Spleen (tissue), 11 donors: ENCODE data around the gene DCST2. TPM values are rescaled to one million over a fixed set of nuclear protein-coding genes. Genes with fewer than 3 reads are reported as not detected.

ENCODE experiments used
- DNase-seq: peaks from one replicate; pipeline ENCODE4 v3.0.0-alpha.2; 2020
- H3K27ac ChIP-seq, 8 donors: fragments of 200-600 bp; sonication (generic) in 7 of 8; 1 replicate in 4 of 8; 2 replicates in 4 of 8; pipeline versions ENCODE4 v1.5.0 to v1.8.0; 2016 to 2021; ENCODE audit warnings: inconsistent platforms in 4 of 8, mild to moderate bottlenecking in 4 of 8, moderate library complexity in 1 of 8
- H3K27me3 ChIP-seq, 7 donors: fragments of 200-600 bp; sonication (generic) in 6 of 7; replicated peaks in 1 of 7; 1 replicate in 4 of 7; 2 replicates in 3 of 7; pipeline versions ENCODE4 v1.5.0 to v1.8.0; 2016 to 2021; ENCODE audit warnings: inconsistent platforms in 3 of 7, mild to moderate bottlenecking in 1 of 7
- H3K36me3 ChIP-seq, 6 donors: fragments of 200-600 bp; sonication (generic) in 5 of 6; 1 replicate in 4 of 6; 2 replicates in 2 of 6; pipeline versions ENCODE4 v1.5.0 to v1.8.0; 2016 to 2021; ENCODE audit warnings: inconsistent platforms in 2 of 6
- H3K4me1 ChIP-seq, 6 donors: fragments of 200-600 bp; sonication (generic) in 5 of 6; 1 replicate in 3 of 6; 2 replicates in 3 of 6; pipeline versions ENCODE4 v1.5.0 to v1.8.0; 2016 to 2021; ENCODE audit warnings: inconsistent platforms in 3 of 6
- H3K4me3 ChIP-seq, 8 donors: fragments of 200-600 bp; sonication (generic) in 7 of 8; 1 replicate in 4 of 8; 2 replicates in 4 of 8; pipeline versions ENCODE4 v1.5.0 to v1.8.0; 2016 to 2021; ENCODE audit warnings: inconsistent platforms in 4 of 8, mild to moderate bottlenecking in 4 of 8, moderate library complexity in 2 of 8
- H3K9me3 ChIP-seq, 8 donors: fragments of 200-600 bp; sonication (generic) in 7 of 8; 1 replicate in 4 of 8; 2 replicates in 4 of 8; pipeline versions ENCODE4 v1.5.0 to v1.8.0; 2016 to 2021; ENCODE audit warnings: inconsistent platforms in 4 of 8
- CTCF ChIP-seq, 11 experiments: fragments of 200-600 bp in 7 of 11; fragments of 450-650 bp in 4 of 11; sonication (generic) in 4 of 11; IDR thresholded peaks in 8 of 11; conservative IDR thresholded peaks in 3 of 11; 1 replicate in 7 of 11; 2 replicates in 4 of 11; pipeline versions ENCODE4 v1.4.0 to v1.8.0; 2016 to 2021; ENCODE audit warnings: antibody characterized with exemption in 11 of 11, inconsistent platforms in 4 of 11, mild to moderate bottlenecking in 1 of 11
- POLR2A ChIP-seq, 3 donors: fragments of 450-650 bp; IDR thresholded peaks; one replicate each; pipeline ENCODE4 v1.5.1; 2017; ENCODE audit warnings: antibody characterized with exemption in 3 of 3, mild to moderate bottlenecking in 1 of 3
- POLR2AphosphoS5 ChIP-seq, 3 donors: sonication (generic); formaldehyde crosslinking; IDR thresholded peaks; one replicate each; pipeline ENCODE4 v1.5.1; 2017; ENCODE audit warnings: antibody characterized with exemption in 3 of 3
- WGBS, 5 donors: extraction: QIAGEN DNeasy Blood & Tissue Kit in 3 of 5; methylation state at CpG; one replicate each; pipeline versions ENCODE4 v1.1.5 to v1.1.7; 2013 to 2018; 5-methylcytosine and 5-hydroxymethylcytosine counted together
- intact Hi-C: fragments of 100-400 bp; cut with DNase I; formaldehyde crosslinking; loops from one replicate; pipeline ENCODE4 v1.15.0; 2023; ENCODE audit warnings: low total_unique reads
- polyA plus RNA-seq, 3 donors: library from polyadenylated mRNA; stranded (reverse); fragments of 200-250 nt; gene quantifications; one replicate each; pipeline ENCODE4 v1.2.1, GENCODE V29; 2013
- total RNA-seq, 7 donors: library from RNA; depleted of rRNA in 3 of 7; stranded (reverse); fragments of >200 nt in 3 of 7; fragmentation: NEBNext Ultra II Directional in 4 of 7; extraction: Animal tissue kit (Norgen Biotek cat#: 25700) in 4 of 7; gene quantifications; one replicate each; pipeline versions ENCODE4 v1.1.0 to v1.2.1, GENCODE V29; 2016 to 2021
- donor health status: healthy with polysubstance abuse.
- donor health status: DM: no; HTN: no; CAD: no; lungs with moderate emphysema.
- donor health status: DM: no; HTN: no; CAD: no.
- donor health status: Bipolar disorder and iron deficiency.
- donor health status: healthy.
- donor health status: DM: no; HTN: no; CAD: no.
- donor health status: DM: yes; HTN: yes; CAD: no.

Gene DCST2
- total and polyA plus RNA-seq, 10 donors = 0.54 to 4.1 (median 1.0) TPM; not detected in 1

GRCh38 chr1:155081472-155082300 is 48.1 kb upstream of the DCST2 start:
- WGBS, 5 donors = 2 to 5% (median 2%) methylated on average over 35 to 68 of the region's 68 CpGs
- no peaks in the 10 kb centered on the region for H3K9me3 ChIP-seq
- intact Hi-C loops = no loop called here
- peaks cover 58 to 83% (median 75%) of the 10 kb centered on the region in 6 donors for H3K4me1 ChIP-seq
- peaks cover 24 to 66% (median 58%) of the 10 kb centered on the region in 7 donors for H3K27me3 ChIP-seq
- no peaks in the 10 kb centered on the region for H3K36me3 ChIP-seq
- DNase-seq = peak; percentile 78
- peak overlapping the region in 7 of 8 donors; percentile 7 to 68 (median 25) for H3K4me3 ChIP-seq
- no peak for TF ChIP-seq CTCF (IDR thresholded peaks at IDR 0.05 in 8 of 11, conservative IDR thresholded peaks at IDR 0.05 in 3 of 11)
- no peak for TF ChIP-seq POLR2A (IDR thresholded peaks at IDR 0.05)
- no peak for TF ChIP-seq POLR2AphosphoS5 (IDR thresholded peaks at IDR 0.05)
- H3K27ac ChIP-seq = no peak overlapping the region

DNA sequence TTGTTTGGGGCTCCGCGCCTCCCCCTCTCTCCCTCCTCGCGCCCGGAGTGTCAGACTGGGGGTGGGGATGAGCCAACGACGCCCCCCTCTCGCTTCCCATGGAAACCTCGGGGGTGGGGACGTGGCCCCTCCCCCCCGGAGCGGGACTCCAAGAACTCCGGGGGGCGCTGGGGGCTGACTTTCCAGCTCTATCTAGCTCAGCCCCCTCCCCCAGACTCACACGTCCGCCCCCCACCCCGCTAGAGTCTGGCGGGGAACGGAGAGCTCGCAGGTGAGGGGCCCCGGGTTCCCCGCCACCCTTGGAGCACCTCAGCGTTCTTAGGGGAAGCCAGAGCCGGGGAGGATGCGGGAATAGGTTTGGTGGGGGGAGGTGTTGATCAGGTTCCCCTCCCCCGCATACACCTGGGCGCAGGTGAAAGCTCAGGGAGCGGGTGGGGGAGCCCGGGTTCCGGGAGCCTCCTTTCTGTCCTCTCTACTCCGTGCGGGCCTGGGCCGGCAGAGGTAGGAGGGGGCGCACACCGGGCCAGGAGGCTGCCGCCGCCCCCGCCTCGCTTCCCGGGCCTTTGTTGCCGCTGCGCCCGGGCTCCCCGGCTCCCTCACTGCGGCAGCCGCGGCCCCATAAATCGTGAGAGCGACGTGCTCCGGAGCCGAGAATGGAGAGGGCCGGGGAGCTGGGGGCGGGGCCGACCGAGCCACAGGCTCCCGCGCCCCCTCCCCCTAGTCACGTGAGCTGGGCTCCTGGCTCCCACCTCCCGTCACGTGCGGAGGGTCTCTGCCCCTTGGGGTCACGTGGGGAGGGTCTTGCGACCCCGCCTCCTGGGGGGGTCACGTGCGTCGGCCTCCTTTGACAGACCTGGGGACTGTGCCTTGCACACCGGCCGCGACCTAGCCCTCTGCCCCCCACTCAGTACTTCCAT is 47.0 kb upstream of the DCST2 start:
- H3K9me3 ChIP-seq = no peaks in the 10 kb centered on the region
- TF ChIP-seq CTCF (IDR thresholded peaks at IDR 0.05 in 8 of 11, conservative IDR thresholded peaks at IDR 0.05 in 3 of 11) (no peak), POLR2A (IDR thresholded peaks at IDR 0.05) (no peak), POLR2AphosphoS5 (IDR thresholded peaks at IDR 0.05) (no peak)
- intact Hi-C loops = no loop called here
- DNase-seq = peak; percentile 78
- H3K27ac ChIP-seq = no peak overlapping the region
- peaks cover 48 to 72% (median 64%) of the 10 kb centered on the region in 6 donors for H3K4me1 ChIP-seq
- H3K4me3 ChIP-seq = peak overlapping the region in 5 of 8 donors; percentile 6 to 68 (median 22)
- H3K27me3 ChIP-seq = peaks cover 24 to 66% (median 58%) of the 10 kb centered on the region in 7 donors
- H3K36me3 ChIP-seq = no peaks in the 10 kb centered on the region
- WGBS, 5 donors = 0 to 2% (median 1%) methylated on average over 7 to 71 of the region's 71 CpGs

GRCh38 chr1:155079487-155080311 is 46.1 kb upstream of the DCST2 start:
- H3K4me1 ChIP-seq = peaks cover 46 to 67% (median 60%) of the 10 kb centered on the region in 6 donors
- no peak for TF ChIP-seq POLR2A (IDR thresholded peaks at IDR 0.05)
- no peaks in the 10 kb centered on the region for H3K36me3 ChIP-seq
- H3K9me3 ChIP-seq = no peaks in the 10 kb centered on the region
- H3K27ac ChIP-seq = no peak overlapping the region
- H3K4me3 ChIP-seq = peak overlapping the region in 6 of 8 donors; percentile 22 to 68 (median 38)
- peak; percentile 78 for DNase-seq
- H3K27me3 ChIP-seq = peaks cover 24 to 66% (median 58%) of the 10 kb centered on the region in 7 donors
- intact Hi-C loops = no loop called here
- 1 to 2% (median 2%) methylated on average over 19 to 67 of the region's 67 CpGs for WGBS, 5 donors

DNA sequence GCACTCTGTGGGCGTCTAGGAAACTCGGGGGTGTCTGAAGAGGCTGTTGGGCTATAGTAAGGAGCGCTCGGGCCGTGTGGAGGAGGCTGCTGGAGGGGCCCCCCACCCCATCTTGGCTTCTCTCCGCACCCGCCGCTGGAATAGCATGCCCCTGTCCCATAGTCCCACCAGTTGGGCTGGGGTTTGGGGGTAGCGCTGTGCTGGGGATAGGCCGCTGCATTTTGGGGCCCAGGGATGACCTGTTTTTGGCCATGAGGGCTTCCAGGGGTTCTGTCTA is 45.6 kb upstream of the DCST2 start:
- Histone ChIP-seq H3K9me3 (no peaks in the 10 kb centered on the region), H3K4me3 (peak overlapping the region; percentile 11 to 68 (median 36)), H3K27ac (no peak overlapping the region), H3K36me3 (no peaks in the 10 kb centered on the region), H3K4me1 (peaks cover 41 to 61% (median 54%) of the 10 kb centered on the region in 6 donors), H3K27me3 (peaks cover 24 to 63% (median 55%) of the 10 kb centered on the region in 7 donors)
- intact Hi-C loops = no loop called here
- no peak for TF ChIP-seq POLR2A (IDR thresholded peaks at IDR 0.05)
- TF ChIP-seq POLR2AphosphoS5 (IDR thresholded peaks at IDR 0.05) = no peak
- TF ChIP-seq CTCF (IDR thresholded peaks at IDR 0.05 in 8 of 11, conservative IDR thresholded peaks at IDR 0.05 in 3 of 11) = no peak
- no peak for DNase-seq
- 3 to 10% (median 5%) methylated on average over 4 to 10 of the region's 10 CpGs; no CpG with 5 or more reads in 1 of the 5 donors for WGBS, 5 donors
